Esophagus muscularis mucosa (tissue), 4 donors: ENCODE results near the gene CPED1.

Experiments used
- CTCF ChIP-seq, 3 experiments: fragments of 200-600 bp in 2 of 3; fragments of 450-650 bp in 1 of 3; sonication (generic) in 2 of 3; IDR thresholded peaks; one replicate each; pipeline ENCODE4 v1.5.1; 2017 to 2019; ENCODE audit warnings: antibody characterized with exemption in 3 of 3, mild to moderate bottlenecking in 2 of 3, moderate library complexity in 1 of 3
- EP300 ChIP-seq: sonication (generic); formaldehyde crosslinking; IDR thresholded peaks from one replicate; pipeline ENCODE4 v1.6.1; 2017; ENCODE audit warnings: antibody characterized with exemption
- POLR2A ChIP-seq: fragments of 450-650 bp; IDR thresholded peaks from one replicate; pipeline ENCODE4 v1.6.1; 2017; ENCODE audit warnings: antibody characterized with exemption, moderate library complexity, mild to moderate bottlenecking, low read depth
- POLR2AphosphoS5 ChIP-seq, 2 donors: sonication (generic); formaldehyde crosslinking; IDR thresholded peaks; one replicate each; pipeline ENCODE4 v1.6.1; 2017; ENCODE audit warnings: antibody characterized with exemption in 2 of 2

GRCh38 chr7:121196286-121196685 is 207.8 kb downstream of the CPED1 start:
- TF ChIP-seq EP300 (no peak), POLR2A (no peak), CTCF (IDR thresholded peaks at IDR 0.05) (no peak), POLR2AphosphoS5 (IDR thresholded peaks at IDR 0.05) (no peak)
